Epithelial cell of proximal tubule (primary cell): ENCODE data around the gene PLSCR3. TPM values are rescaled to one million over a fixed set of nuclear protein-coding genes. Genes with fewer than 3 reads are reported as not detected.

Experiments used
- DNase-seq: peaks from one replicate; pipeline ENCODE4 v3.0.0-alpha.2; 2011; ENCODE audit warnings: low read depth
- H3K4me3 ChIP-seq: 2 replicates; pipeline ENCODE4 v1.5.1; 2011; ENCODE audit warnings: low read depth, mild to moderate bottlenecking, low read length
- total RNA-seq: library from RNA; depleted of rRNA; stranded (reverse); fragments of >200 nt; gene quantifications from 2 replicates; pipeline ENCODE4 v1.2.3, GENCODE V29; 2015
- TF ChIP-seq, protein P1 (sequence below): conservative IDR thresholded peaks from 2 replicates; pipeline ENCODE4 v1.5.1; 2012; ENCODE audit warnings: low read depth, mild to moderate bottlenecking, low read length

The PLSCR3 gene
- total RNA-seq, 1 donor from 2014 or later: 59.0 TPM

- TF ChIP-seq, protein P1, sequence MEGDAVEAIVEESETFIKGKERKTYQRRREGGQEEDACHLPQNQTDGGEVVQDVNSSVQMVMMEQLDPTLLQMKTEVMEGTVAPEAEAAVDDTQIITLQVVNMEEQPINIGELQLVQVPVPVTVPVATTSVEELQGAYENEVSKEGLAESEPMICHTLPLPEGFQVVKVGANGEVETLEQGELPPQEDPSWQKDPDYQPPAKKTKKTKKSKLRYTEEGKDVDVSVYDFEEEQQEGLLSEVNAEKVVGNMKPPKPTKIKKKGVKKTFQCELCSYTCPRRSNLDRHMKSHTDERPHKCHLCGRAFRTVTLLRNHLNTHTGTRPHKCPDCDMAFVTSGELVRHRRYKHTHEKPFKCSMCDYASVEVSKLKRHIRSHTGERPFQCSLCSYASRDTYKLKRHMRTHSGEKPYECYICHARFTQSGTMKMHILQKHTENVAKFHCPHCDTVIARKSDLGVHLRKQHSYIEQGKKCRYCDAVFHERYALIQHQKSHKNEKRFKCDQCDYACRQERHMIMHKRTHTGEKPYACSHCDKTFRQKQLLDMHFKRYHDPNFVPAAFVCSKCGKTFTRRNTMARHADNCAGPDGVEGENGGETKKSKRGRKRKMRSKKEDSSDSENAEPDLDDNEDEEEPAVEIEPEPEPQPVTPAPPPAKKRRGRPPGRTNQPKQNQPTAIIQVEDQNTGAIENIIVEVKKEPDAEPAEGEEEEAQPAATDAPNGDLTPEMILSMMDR: no peak
- DNase-seq: no peak
- H3K4me3 ChIP-seq: no peak overlapping the region
These were observed 32.7 kb upstream of the PLSCR3 start for GRCh38 chr17:7426896-7427489.

DNA sequence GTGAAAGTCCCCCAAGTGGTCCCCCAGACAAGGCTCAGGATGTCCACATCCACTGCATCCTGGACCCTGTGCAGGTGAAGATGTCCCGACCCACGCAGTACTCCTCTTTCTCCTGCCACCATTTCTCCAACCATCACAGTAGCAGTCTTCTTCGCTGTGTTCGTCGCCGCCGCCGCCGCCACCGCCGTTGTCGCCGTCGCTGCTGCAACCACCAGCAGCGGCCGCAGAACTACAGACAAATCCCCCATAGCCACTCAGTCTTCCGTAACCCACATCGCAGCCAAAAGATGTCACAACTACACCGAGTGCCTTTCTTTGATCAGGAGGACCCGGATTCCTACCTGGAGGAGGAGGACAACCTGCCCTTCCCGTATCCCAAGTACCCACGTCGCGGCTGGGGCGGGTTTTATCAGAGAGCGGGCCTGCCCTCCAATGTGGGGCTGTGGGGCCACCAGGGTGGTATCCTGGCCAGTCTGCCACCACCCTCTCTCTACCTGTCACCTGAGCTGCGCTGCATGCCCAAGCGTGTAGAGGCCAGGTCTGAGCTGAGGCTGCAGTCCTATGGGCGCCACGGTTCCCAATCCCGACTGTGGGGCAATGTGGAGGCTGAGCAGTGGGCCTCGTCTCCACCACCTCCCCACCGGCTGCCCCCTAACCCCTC is 32.0 kb upstream of the PLSCR3 start:
- DNase-seq: no peak
- TF ChIP-seq, protein P1: no peak

GRCh38 chr17:7425756-7426155 is 31.4 kb upstream of the PLSCR3 start:
- TF ChIP-seq, protein P1: no peak
- no peak for DNase-seq
- H3K4me3 ChIP-seq: no peak overlapping the region

More for the DNA sequence above, 32.0 kb upstream of the PLSCR3 start:
- H3K4me3 ChIP-seq: no peak overlapping the region

- DNase-seq: no peak
- TF ChIP-seq, protein P1: no peak
- no peak within 1 kb of the TSS for H3K4me3 ChIP-seq
These were observed 31.0 kb upstream of the PLSCR3 start, which contains the start of gene SPEM2 for GRCh38 chr17:7425316-7425715. TSS of gene SPEM2 (plus strand) at chr17:7425616. CDS start at chr17:7425689, 73 bp downstream.

GRCh38 chr17:7423679-7424078 is 29.4 kb upstream of the PLSCR3 start:
- TF ChIP-seq, protein P1: no peak
- no peak overlapping the region for H3K4me3 ChIP-seq
- no peak for DNase-seq

- TF ChIP-seq, protein P1: no peak
- no peak overlapping the region for H3K4me3 ChIP-seq
- DNase-seq: no peak
These were observed 26.9 kb upstream of the PLSCR3 start for GRCh38 chr17:7421186-7421585.
